Suppressor macrophage (primary cell): Measurements from ENCODE around the gene CAT.

Source experiments
- DNase-seq, 4 experiments: peaks; one replicate each; pipeline ENCODE4 v3.0.0-alpha.2; 2020 to 2022

CAT gene

DNA sequence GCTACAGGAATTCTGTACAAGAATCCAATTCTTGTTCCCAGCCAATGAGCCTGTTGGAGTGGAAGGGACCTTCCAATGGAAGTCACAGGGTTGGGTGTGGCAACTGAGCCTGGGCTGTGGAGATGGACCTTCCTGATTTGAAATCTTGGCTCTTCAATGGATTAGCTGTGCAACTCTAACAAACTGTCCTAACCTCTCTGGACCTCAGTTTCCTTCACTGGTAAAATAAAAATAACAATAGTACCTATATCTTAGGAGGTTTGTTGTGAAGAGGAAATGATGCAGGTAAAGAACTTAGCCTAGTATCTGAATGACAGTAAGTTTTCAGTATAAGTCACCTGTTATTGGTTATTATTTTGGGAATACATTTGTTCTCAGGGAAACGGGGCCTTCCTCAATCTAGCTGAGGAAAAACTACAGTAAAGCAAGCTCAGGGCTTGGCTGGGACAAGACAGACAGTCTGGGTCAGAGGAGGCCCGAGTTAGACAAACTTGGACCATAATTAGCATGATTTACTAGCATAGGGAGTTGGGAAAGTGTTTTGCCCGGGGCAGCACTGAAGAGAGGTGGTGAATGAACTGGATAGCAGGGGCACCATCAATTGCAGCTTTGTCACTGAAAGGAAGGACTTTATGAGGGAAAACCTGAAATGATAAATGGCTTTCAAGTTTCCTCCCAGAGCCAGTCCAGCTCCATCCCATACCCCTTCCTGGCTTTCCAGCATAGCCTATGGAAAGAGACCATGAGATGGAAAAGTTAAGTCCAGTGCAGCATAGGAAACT, 61.2 kb downstream of the CAT start:
- DNase-seq: no peak

GRCh38 chr11:34501500-34501899, 62.8 kb downstream of the CAT start:
- peak; percentile 58 to 88 (median 84) for DNase-seq

GRCh38 chr11:34501949-34502348, 63.2 kb downstream of the CAT start:
- peak in 3 of 4 experiments; percentile 13 to 37 (median 32) for DNase-seq

- peak in 3 of 4 experiments; percentile 11 to 32 (median 13) for DNase-seq
Observed at GRCh38 chr11:34502949-34503348, 64.2 kb downstream of the CAT start.

GRCh38 chr11:34505874-34506273, 67.1 kb downstream of the CAT start:
- DNase-seq: peak in 1 of 4 experiments; percentile 31

GRCh38 chr11:34507156-34507555, 68.4 kb downstream of the CAT start:
- no peak for DNase-seq

DNA sequence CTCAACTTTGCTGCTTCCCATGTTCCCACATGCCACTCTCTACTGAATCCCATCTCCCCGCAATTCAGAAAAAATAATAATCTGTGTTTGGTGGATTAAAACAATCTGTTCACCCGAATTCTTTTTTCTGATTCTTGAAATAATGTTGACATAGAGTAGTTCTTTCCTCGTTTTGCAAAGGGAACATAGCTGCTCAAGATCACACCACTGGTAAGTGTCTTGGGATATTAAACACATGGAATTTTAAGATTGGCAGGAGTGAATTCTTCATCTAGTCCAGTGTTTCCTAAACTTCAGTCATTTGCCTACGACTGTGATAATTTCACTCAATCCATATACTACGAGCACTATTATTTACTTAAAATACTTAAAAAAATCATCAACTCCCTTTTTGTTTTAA, 68.9 kb downstream of the CAT start:
- no peak for DNase-seq

- DNase-seq: peak; percentile 70 to 94 (median 78)
Observed at GRCh38 chr11:34508524-34508923, 69.8 kb downstream of the CAT start.

- peak; percentile 47 to 76 (median 71) for DNase-seq
Observed at GRCh38 chr11:34509336-34509876, 70.7 kb downstream of the CAT start.

- no peak for DNase-seq
Observed at GRCh38 chr11:34510218-34510617, 71.5 kb downstream of the CAT start.

DNA sequence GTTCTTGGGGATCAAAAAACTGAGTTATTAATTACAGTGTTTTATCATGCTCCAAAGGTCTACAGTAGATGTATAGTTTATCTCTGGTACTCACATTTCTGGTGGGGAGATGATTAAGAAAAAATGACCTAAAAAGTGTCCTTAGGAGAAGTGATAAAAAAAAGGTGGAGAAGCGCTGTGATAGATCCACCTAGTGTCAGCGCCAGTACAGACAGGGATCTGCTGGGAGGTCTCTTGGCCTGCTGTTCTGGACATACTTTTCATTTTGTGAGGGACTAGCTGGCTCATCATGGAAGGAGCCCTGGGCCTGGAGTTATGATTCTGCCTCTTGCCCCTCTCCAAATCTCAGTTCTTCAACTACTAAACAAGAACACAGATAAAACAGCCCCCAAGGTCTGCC, 71.9 kb downstream of the CAT start:
- no peak for DNase-seq

DNA sequence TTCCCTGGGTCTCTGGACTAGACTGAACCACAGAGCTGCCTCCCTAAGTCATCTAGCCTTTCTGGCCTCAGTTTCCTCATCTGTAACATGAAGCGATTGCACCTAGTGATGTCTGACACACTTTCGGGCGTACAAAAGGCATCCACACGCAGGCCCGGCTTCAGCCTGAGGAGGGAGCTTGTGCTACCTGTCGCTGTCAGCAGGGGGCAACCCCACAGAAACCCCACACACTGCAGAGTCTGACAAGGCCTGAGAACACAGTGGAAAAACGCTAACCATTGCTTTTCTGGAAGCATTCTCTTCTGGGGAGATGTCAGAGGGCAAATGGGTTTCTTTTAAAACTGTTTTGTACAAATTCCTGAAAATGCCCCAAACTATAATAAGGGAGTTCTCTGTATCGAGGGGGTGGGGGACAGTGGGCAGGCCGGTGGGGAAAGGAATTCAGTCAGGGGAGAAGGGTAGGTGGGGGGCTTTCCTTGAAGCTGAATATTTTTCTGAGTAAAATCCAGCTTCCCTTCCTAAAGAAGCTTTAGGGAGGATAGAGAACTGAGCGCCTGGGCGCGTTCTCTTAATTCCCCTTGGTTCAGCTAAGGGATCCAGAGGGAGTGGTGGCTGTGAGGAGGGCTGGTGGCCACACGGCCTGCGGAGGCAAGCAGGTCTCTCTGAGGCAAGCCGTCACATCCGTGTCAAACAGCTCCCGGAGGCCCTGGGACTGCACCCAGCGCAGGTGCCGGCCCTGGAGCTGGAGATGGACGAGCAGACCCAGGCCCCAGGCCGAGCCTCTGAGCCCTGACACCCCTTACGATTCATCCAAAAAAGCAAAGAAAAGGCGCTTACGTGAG, 74.3 kb downstream of the CAT start:
- peak; percentile 60 to 76 (median 72) for DNase-seq

- DNase-seq: no peak
Observed at GRCh38 chr11:34513682-34514449, 75.1 kb downstream of the CAT start, which contains the start of gene ELF5. Gene ELF5, minus strand, starts transcription at chr11:34513794. Its CDS starts 8,045 bp downstream, at chr11:34505749.

- peak in 2 of 4 experiments; percentile 29 to 45 for DNase-seq
Observed at GRCh38 chr11:34514597-34514996, 75.9 kb downstream of the CAT start.

DNA sequence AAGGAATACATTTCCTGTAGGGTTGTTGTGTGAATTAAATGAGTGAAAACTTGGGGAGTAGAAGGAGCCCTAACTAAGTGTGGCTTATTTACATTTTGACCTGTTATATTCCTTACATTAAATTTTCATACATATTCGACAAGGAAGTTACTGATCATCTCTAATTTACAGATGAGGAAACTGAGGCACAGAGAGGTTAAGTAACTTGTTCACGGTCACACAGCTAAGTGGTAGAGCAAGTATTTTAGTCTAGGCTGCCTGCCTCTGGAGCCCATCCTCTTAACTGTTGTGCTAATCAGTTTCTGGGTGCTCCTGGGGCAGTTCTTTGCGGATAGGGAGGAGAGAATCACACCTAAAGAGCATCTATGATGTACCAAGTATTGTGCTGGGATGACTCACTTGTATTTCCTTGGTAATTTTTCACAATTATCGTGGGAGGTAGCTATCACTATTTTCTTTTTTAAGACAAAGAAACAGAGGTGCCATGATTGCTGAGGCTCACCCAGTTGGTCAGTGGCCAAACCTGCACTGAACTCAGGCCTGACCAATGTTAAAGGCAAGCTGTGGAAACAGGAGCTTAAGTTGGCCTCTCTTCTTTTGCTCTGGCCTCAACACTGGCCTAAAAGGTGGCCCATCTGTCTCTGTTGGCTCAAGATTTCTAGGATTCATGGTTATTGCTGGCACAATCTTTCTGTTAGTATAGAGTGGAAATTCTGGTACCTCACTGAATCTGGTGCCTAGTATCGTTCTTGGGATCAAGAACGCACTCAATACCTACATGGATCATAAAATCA, 77.7 kb downstream of the CAT start:
- DNase-seq: no peak

- DNase-seq: peak in 3 of 4 experiments; percentile 20 to 26 (median 21)
Observed at GRCh38 chr11:34519595-34520235, 81.0 kb downstream of the CAT start.

- no peak for DNase-seq
Observed at GRCh38 chr11:34521265-34521664, 82.5 kb downstream of the CAT start.
